HTERT RPE-1 (cell line): ENCODE results near the gene ARHGAP11A.
"Not testable (repeated sequence)": the region's sequence is repeated elsewhere in the genome, so short reads cannot be mapped to it uniquely, and the experiment has no call there.

Experiments
- in situ Hi-C: fragments of 300-500 bp; cut with MboI; formaldehyde crosslinking; loops from 4 replicates; pipeline ENCODE4 v1.14.3; 2020; ENCODE audit warnings: low sequenced_read_pairs

Gene ARHGAP11A

GRCh38 chr15:32615051-32615870, at the start of gene ARHGAP11A:
ARHGAP11A (plus strand) TSS chr15:32615504; CDS start chr15:32616212, 708 bp downstream.
- in situ Hi-C loops, result not testable (repeated sequence)

- in situ Hi-C loops, result not testable (repeated sequence)
These were observed 46.3 kb upstream of the ARHGAP11A start for GRCh38 chr15:32568988-32569387.

GRCh38 chr15:32578482-32578881, 36.8 kb upstream of the ARHGAP11A start:
- in situ Hi-C loops, result not testable (repeated sequence)

- in situ Hi-C loops, result not testable (repeated sequence)
These were observed 29.5 kb upstream of the ARHGAP11A start for GRCh38 chr15:32585844-32586243.

DNA sequence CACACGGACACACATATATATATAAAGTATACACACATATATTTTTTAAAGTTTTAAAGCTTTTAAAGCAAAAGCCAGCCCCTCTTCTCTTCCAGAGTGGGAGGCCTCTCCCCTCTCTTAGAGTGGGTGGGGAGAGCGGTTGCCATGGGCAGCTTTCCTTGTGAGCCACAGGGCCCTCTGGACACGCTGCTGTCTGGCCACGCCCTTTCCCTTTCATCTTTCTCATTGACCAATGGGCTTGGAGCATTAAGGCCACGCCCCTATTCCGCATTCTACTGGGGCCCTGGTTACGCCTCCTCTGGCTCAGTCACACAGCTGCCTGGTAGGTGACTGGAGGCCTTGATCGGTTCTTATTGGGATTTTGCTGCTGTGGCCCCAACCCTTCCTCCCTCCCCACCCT, 22.2 kb upstream of the ARHGAP11A start, which contains the start of gene GOLGA8N:
GOLGA8N (plus strand) TSS at position 306 of the 400 bp plus-strand sequence.
- in situ Hi-C loops, result not testable (repeated sequence)

DNA sequence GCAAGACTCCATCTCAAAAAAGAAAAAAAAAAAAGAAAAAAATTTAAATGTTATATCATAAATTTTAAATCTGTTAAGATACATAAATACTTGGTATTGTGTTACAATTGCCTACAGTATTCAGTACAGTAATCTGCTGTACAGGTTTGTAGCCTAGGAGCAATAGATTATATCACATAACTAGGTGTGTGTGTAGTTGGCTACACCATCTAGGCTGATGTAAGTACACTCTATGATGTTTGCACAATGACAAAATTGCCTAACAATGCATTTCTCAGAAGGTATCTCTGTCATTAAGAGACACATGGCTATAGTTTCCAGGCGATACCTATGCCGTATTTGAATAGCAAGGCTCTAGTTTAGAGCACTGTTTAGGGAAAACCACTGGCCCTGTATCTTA, 5.8 kb upstream of the ARHGAP11A start:
- in situ Hi-C loops, result not testable (repeated sequence)

DNA sequence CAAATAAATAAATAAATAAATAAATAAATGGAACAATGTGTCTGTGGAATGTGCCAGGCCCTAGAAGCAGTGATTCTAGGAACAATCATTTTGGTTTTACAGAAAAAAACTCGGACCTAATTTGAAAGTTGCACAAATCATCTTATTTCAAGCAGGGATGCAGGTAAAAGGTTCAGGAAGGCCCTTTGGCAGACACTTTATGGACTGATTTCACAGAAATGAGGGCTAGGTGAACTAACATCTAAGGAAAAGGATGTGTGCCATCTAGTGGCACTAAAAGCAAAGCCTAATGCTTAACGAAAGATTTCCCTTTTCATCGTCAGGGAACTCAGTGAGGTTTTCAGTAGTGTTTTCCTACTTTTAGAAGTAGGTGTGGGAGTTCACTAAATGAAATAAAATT, 4.6 kb upstream of the ARHGAP11A start:
- in situ Hi-C loops, result not testable (repeated sequence)

GRCh38 chr15:32614712-32615050, 623 bp upstream of the ARHGAP11A start:
- in situ Hi-C loops, result not testable (repeated sequence)

DNA sequence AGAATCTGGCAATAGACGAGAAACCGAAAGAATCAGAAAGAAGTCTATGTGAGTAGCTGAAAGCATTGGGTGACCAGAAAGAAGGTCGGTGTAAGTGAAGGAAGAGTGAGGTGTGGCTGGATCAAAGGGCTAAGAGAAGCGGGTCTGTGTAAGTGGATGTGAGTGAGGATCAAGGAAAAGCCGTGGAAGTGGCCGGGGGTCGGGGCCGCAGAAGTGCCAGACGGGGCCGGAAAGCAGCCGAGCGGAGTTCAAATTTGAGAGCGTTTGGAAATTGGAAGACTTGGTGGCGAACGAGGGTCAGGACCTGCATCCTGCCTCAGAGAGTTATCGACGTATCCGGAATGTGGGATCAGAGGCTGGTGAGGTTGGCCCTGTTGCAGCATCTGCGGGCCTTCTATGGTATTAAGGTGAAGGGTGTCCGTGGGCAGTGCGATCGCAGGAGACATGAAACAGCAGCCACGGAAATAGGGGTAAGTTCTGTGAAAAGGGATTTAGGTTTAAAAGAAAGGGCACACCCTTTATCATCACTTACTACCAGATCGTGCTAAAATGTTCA, 645 bp downstream of the ARHGAP11A start:
- in situ Hi-C loops, result not testable (repeated sequence)

GRCh38 chr15:32636410-32636809, 21.1 kb downstream of the ARHGAP11A start:
- in situ Hi-C loops, result no loop called here

GRCh38 chr15:32636908-32637567, 21.7 kb downstream of the ARHGAP11A start:
- in situ Hi-C loops, result no loop called here

- in situ Hi-C loops, result no loop called here
These were observed 22.4 kb downstream of the ARHGAP11A start for GRCh38 chr15:32637704-32638103.

GRCh38 chr15:32641517-32642059, 26.3 kb downstream of the ARHGAP11A start, which contains the start of gene SCG5:
SCG5 (plus strand) TSS chr15:32641710; CDS start chr15:32643593, 1,883 bp downstream.
- in situ Hi-C loops, result no loop called here

- in situ Hi-C loops, result no loop called here
These were observed 27.5 kb downstream of the ARHGAP11A start for GRCh38 chr15:32642667-32643435.

GRCh38 chr15:32643907-32644445, 28.7 kb downstream of the ARHGAP11A start:
- in situ Hi-C loops, result no loop called here

GRCh38 chr15:32646291-32646690, 31.0 kb downstream of the ARHGAP11A start:
- in situ Hi-C loops, result no loop called here

DNA sequence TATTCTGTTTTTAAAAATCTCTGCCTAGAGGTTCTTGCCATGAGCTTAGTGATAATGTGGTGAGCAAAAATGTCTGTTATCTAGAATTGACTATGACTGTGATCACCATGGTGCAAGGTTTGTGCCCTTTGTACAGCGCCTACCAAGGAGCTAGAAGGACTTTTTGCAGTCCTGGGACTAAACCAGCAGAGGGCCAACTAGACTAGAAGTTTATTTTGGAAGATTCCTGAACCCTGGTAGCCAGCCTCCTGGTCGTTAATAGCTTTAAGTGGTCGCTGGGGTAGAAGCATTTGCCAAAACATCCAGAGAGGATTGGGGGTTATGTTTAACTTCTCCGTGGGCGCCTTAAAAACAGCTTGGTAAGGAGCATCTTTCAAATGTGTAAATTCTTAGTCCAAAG, 34.0 kb downstream of the ARHGAP11A start:
- in situ Hi-C loops, result no loop called here

GRCh38 chr15:32651229-32651837, 36.0 kb downstream of the ARHGAP11A start:
- in situ Hi-C loops, result loop anchor here (25.0 kb wide), 1 partner anchor 336 kb away; no protein-coding TSS in a partner anchor

DNA sequence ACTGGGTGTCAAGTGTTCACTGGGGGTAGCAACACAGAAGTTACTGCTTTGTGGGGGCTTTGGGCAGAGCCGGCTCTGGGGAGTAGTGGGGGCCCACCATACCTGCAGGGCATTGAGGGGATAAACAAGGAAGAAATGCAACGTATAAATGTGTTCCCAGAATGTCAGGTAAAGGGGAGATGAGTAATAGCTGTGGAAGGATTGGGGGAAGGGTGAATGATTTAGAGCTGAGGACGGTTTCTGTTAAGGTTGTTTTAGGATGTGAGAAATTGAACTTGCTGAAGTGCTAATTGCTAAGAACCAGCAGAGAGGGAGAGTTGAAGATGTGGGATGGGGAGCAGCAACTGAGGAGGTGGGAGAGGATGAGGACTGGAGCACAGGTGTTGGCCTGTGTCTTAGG, 36.9 kb downstream of the ARHGAP11A start:
- in situ Hi-C loops, result loop anchor here (25.0 kb wide), 1 partner anchor 335 kb away; no protein-coding TSS in a partner anchor

DNA sequence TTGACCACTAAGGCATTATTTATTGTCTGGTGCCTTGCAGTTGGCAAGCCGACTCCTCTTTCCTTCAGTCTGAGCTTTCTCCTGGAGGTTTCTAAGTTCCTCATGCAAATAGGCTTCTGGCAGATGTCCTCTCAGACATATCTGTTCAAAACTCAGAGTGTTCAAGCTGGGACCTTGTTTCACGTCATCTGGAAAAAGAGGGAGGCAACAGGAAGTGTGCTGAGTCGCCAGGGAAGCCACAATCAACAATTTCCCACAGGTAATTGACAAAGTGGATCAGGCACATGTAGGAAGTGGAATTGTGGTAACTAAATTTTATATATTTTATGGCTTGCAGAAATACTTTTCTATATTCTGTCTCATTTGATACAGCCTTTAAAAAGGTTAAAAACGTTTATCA, 40.8 kb downstream of the ARHGAP11A start:
- in situ Hi-C loops, result loop anchor here (25.0 kb wide), 1 partner anchor 331 kb away; no protein-coding TSS in a partner anchor
